Natural killer cell (primary cell): ENCODE measurements around the gene UBAC2. TPM values are rescaled to one million over a fixed set of nuclear protein-coding genes. Genes with fewer than 3 reads are reported as not detected.

Source experiments
- ATAC-seq, 3 donors: fragments of 150-1000 bp in 2 of 3; fragments of 200-7000 bp in 1 of 3; cut with Tn5 transposase; 1 replicate in 1 of 3; 2 replicates in 2 of 3; pipeline ENCODE4 v1.10.0; 2021; ENCODE audit warnings: mild to moderate bottlenecking in 2 of 3, moderate library complexity in 2 of 3
- DNase-seq, 2 donors: peaks; one replicate each; pipeline versions ENCODE4 v3.0.0 to v3.0.0-alpha.2; 2013 to 2021; ENCODE audit warnings: mixed read lengths in 1 of 2
- H3K27ac ChIP-seq: one replicate; pipeline ENCODE4 v1.5.1; 2013; ENCODE audit warnings: mild to moderate bottlenecking, low read length
- H3K27me3 ChIP-seq: one replicate; pipeline ENCODE4 v1.6.1; 2013; ENCODE audit warnings: low read length; ENCODE audit not compliant: control insufficient read depth, insufficient read depth
- H3K36me3 ChIP-seq: one replicate; pipeline ENCODE4 v1.6.1; 2013; ENCODE audit warnings: low read length; ENCODE audit not compliant: control insufficient read depth, insufficient read depth
- H3K4me1 ChIP-seq: one replicate; pipeline ENCODE4 v1.6.1; 2013; ENCODE audit warnings: low read length; ENCODE audit not compliant: control insufficient read depth, insufficient read depth
- H3K4me3 ChIP-seq: one replicate; pipeline ENCODE4 v1.5.1; 2013; ENCODE audit warnings: low read length
- H3K9me3 ChIP-seq: one replicate; pipeline ENCODE4 v1.6.1; 2013; ENCODE audit warnings: low read length; ENCODE audit not compliant: control insufficient read depth, insufficient read depth
- H3K27ac Mint-ChIP-seq, 2 donors: one replicate each; pipeline ENCODE4 v1.8.0; 2022; ENCODE audit warnings: mild to moderate bottlenecking in 2 of 2, mixed read lengths in 2 of 2, moderate library complexity in 1 of 2
- H3K27me3 Mint-ChIP-seq, 2 donors: one replicate each; pipeline ENCODE4 v1.8.0; 2022; ENCODE audit warnings: low read depth in 2 of 2, mixed read lengths in 2 of 2
- H3K36me3 Mint-ChIP-seq: one replicate; pipeline ENCODE4 v1.8.0; 2022; ENCODE audit warnings: mixed read lengths
- H3K4me1 Mint-ChIP-seq, 2 donors: one replicate each; pipeline ENCODE4 v1.8.0; 2022; ENCODE audit warnings: mixed read lengths in 2 of 2
- H3K4me3 Mint-ChIP-seq: one replicate; pipeline ENCODE4 v1.8.0; 2022; ENCODE audit warnings: mild to moderate bottlenecking, moderate library complexity, mixed read lengths
- H3K9me3 Mint-ChIP-seq, 2 donors: one replicate each; pipeline ENCODE4 v1.8.0; 2022; ENCODE audit warnings: mixed read lengths in 2 of 2
- WGBS: methylation state at CpG from one replicate; pipeline ENCODE4 v1.1.7; 2013; ENCODE audit warnings: missing lambda C conversion rate; ENCODE audit not compliant: insufficient coverage; 5-methylcytosine and 5-hydroxymethylcytosine counted together
- intact Hi-C: fragments of 100-400 bp; cut with micrococcal nuclease; formaldehyde crosslinking; loops from one replicate; pipeline ENCODE4 v1.14.2; 2022
- total RNA-seq, 4 donors: library from RNA; stranded (reverse); fragments of 120-200 nt in 1 of 4; gene quantifications; one replicate each; pipeline versions ENCODE4 v1.2.3 to v1.2.4, GENCODE V29; 2013 to 2022
- TF ChIP-seq, protein P1 (sequence below): fragments of 200-600 bp; IDR thresholded peaks from one replicate; pipeline ENCODE4 v1.8.0; 2022; ENCODE audit warnings: antibody characterized with exemption

Gene UBAC2
- total RNA-seq, 3 donors from 2014 or later (not counting 1 experiment from before 2014, with no cell fraction given), result 50.6 to 59.1 (median 56.4) TPM

GRCh38 chr13:99342723-99343315, 142.2 kb downstream of the UBAC2 start:
- H3K4me3 Mint-ChIP-seq, result no peak overlapping the region
- peaks cover 43 to 52% of the 10 kb centered on the region in 2 donors for H3K4me1 Mint-ChIP-seq

GRCh38 chr13:99344610-99345208, 144.1 kb downstream of the UBAC2 start:
- Mint-ChIP-seq H3K27ac (no peak overlapping the region), H3K4me1 (peaks cover 43 to 50% of the 10 kb centered on the region in 2 donors), H3K36me3 (peaks cover 48% of the 10 kb centered on the region), H3K9me3 (no peaks in the 10 kb centered on the region), H3K27me3 (peaks cover 3 to 7% of the 10 kb centered on the region in 2 donors), H3K4me3 (no peak overlapping the region)
- DNase-seq (no peak), ATAC-seq (no peak)
- Histone ChIP-seq H3K27ac (no peak overlapping the region), H3K9me3 (no peaks in the 10 kb centered on the region), H3K4me3 (no peak overlapping the region), H3K4me1 (peaks cover 48% of the 10 kb centered on the region), H3K27me3 (no peaks in the 10 kb centered on the region), H3K36me3 (peaks cover 50% of the 10 kb centered on the region)
- WGBS, result 88% methylated on average over 6 of the region's 6 CpGs
- intact Hi-C loops, result loop anchor here (5.0 kb wide), 1 partner anchor 38 kb away; no protein-coding TSS in a partner anchor
- TF ChIP-seq, protein P1, sequence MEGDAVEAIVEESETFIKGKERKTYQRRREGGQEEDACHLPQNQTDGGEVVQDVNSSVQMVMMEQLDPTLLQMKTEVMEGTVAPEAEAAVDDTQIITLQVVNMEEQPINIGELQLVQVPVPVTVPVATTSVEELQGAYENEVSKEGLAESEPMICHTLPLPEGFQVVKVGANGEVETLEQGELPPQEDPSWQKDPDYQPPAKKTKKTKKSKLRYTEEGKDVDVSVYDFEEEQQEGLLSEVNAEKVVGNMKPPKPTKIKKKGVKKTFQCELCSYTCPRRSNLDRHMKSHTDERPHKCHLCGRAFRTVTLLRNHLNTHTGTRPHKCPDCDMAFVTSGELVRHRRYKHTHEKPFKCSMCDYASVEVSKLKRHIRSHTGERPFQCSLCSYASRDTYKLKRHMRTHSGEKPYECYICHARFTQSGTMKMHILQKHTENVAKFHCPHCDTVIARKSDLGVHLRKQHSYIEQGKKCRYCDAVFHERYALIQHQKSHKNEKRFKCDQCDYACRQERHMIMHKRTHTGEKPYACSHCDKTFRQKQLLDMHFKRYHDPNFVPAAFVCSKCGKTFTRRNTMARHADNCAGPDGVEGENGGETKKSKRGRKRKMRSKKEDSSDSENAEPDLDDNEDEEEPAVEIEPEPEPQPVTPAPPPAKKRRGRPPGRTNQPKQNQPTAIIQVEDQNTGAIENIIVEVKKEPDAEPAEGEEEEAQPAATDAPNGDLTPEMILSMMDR, result no peak

More at GRCh38 chr13:99342723-99343315, 142.2 kb downstream of the UBAC2 start:
- H3K9me3 ChIP-seq, result no peaks in the 10 kb centered on the region
- peaks cover 29% of the 10 kb centered on the region for H3K36me3 Mint-ChIP-seq
- peak in 1 of 3 donors; percentile 62 for ATAC-seq
- peaks cover 54% of the 10 kb centered on the region for H3K4me1 ChIP-seq
- H3K36me3 ChIP-seq, result peaks cover 46% of the 10 kb centered on the region
- no peak overlapping the region for H3K4me3 ChIP-seq
- 88% methylated on average over 10 of the region's 10 CpGs for WGBS
- TF ChIP-seq, protein P1, result no peak
- no peak for DNase-seq
- H3K27me3 Mint-ChIP-seq, result peaks cover 3 to 17% of the 10 kb centered on the region in 2 donors
- H3K27me3 ChIP-seq, result no peaks in the 10 kb centered on the region
- no peak overlapping the region for H3K27ac Mint-ChIP-seq
- no peak overlapping the region for H3K27ac ChIP-seq
- intact Hi-C loops, result loop anchor here (5.0 kb wide), 1 partner anchor 39 kb away; no protein-coding TSS in a partner anchor
- no peaks in the 10 kb centered on the region for H3K9me3 Mint-ChIP-seq

DNA sequence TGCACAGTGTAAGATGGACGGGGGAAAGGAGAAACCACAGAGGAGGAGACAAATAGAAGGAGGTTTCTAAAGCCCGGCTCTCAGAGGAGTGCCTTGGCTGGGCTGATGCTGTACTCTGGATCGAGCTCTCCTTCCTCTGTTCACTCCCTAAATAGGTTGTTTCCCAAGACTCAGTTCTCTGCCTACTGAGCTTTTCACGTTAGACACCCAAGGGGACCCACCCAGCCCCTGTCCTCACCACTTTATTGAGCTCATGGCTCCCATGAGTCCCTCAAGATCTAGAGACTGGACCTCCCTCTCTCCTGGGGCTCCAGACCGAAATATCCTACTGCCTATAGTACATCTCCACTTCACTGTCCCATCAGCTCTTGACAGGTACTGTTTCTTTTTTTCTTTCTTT, 144.7 kb downstream of the UBAC2 start:
- no peak for DNase-seq
- Histone ChIP-seq H3K27ac (no peak overlapping the region), H3K27me3 (no peaks in the 10 kb centered on the region), H3K36me3 (peaks cover 50% of the 10 kb centered on the region), H3K4me1 (peaks cover 42% of the 10 kb centered on the region), H3K4me3 (no peak overlapping the region), H3K9me3 (no peaks in the 10 kb centered on the region)
- peaks cover 49% of the 10 kb centered on the region for H3K36me3 Mint-ChIP-seq
- no peak for ATAC-seq
- peaks cover 3 to 7% of the 10 kb centered on the region in 2 donors for H3K27me3 Mint-ChIP-seq
- no peak overlapping the region for H3K4me3 Mint-ChIP-seq
- H3K9me3 Mint-ChIP-seq, result no peaks in the 10 kb centered on the region
- H3K4me1 Mint-ChIP-seq, result peaks cover 37 to 44% of the 10 kb centered on the region in 2 donors
- intact Hi-C loops, result no loop called here
- no peak overlapping the region for H3K27ac Mint-ChIP-seq
- WGBS, result 92% methylated on average over 5 of the region's 5 CpGs
- TF ChIP-seq, protein P1, result no peak
